ENCODE measurements around the gene PARG.
"Not testable (repeated sequence)": the region's sequence is repeated elsewhere in the genome, so short reads cannot be mapped to it uniquely, and the experiment has no call there.

The PARG gene

DNA sequence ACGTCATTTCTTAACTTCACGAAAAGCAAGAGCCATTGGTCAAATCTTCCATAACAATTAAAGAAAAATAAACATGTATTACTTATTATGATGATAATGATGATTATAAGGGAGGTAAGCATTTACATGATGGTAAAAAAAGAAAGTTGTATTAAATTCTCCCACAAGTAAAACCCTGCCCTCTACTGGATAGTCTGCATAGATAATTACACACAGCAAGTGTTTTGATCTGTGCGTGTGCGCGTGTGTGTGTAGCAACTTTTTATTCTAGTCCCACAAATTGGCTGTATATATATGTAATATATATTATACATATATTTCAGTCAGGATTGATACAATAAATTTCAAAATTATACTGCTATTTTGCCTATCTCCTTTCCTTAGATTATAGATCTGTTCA, 51.8 kb downstream of the PARG start:
- not testable (repeated sequence) for H3K4me1 ChIP-seq (ENCODE audit: insufficient read depth, low read length); H3K27me3 ChIP-seq (ENCODE audit: insufficient read depth, low read length, poor library complexity); H3K4me2 ChIP-seq (ENCODE audit: insufficient read depth, low read length); DNase-seq; H3K4me3 ChIP-seq (ENCODE audit: low read depth in 1 of 2, low read length in 2 of 2); H3K27ac ChIP-seq (ENCODE audit: low read length); H3K9ac ChIP-seq (ENCODE audit: low read depth, low read length); H3K79me2 ChIP-seq (ENCODE audit: insufficient read depth, low read length); H3K36me3 ChIP-seq (ENCODE audit: insufficient read depth, low read length); ATAC-seq (ENCODE audit: insufficient read depth, low read depth); H3K9me3 ChIP-seq (ENCODE audit: insufficient read depth, low read length, severe bottlenecking); H4K20me1 ChIP-seq (ENCODE audit: insufficient read depth, low read length); H2AFZ ChIP-seq (ENCODE audit: low read depth, low read length)

DNA sequence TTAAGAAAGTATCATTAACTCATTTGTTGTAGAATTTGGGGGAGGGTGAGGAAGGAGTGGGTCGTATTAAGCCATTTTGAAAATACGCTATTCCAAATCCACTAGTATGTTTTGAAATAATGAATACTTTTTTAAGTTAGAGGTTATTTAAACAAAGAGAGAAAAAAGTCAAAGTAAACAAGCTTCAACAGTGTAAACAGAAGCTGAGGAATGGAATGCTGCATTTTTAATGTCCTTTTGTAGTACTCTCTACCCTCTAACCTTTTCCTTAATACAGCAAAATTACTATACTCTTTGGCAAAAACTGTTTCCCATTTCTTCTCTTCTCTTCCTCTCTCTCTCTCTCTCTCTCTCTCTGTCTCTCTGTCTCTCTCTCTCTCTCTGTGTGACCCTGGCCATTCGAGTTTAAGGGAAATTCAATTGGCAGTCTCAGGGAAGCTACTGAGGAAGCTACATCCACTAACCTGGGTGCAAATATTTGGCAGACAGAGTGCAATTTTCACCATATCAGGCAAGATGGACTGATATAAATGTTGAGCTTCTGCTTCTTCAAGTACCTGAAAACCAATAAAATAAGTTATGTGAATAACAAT, 57.0 kb downstream of the PARG start:
- not testable (repeated sequence) for H2AFZ ChIP-seq (ENCODE audit: low read depth, low read length); H3K79me2 ChIP-seq (ENCODE audit: insufficient read depth, low read length); H3K36me3 ChIP-seq (ENCODE audit: insufficient read depth, low read length); H3K27ac ChIP-seq (ENCODE audit: low read length); H3K9me3 ChIP-seq (ENCODE audit: insufficient read depth, low read length, severe bottlenecking); H3K9ac ChIP-seq (ENCODE audit: low read depth, low read length); ATAC-seq (ENCODE audit: insufficient read depth, low read depth); H3K4me2 ChIP-seq (ENCODE audit: insufficient read depth, low read length); H4K20me1 ChIP-seq (ENCODE audit: insufficient read depth, low read length); DNase-seq; H3K4me3 ChIP-seq (ENCODE audit: low read depth in 1 of 2, low read length in 2 of 2); H3K27me3 ChIP-seq (ENCODE audit: insufficient read depth, low read length, poor library complexity); H3K4me1 ChIP-seq (ENCODE audit: insufficient read depth, low read length)

GRCh38 chr10:49883852-49884251, 58.0 kb downstream of the PARG start:
- not testable (repeated sequence) for H3K4me1 ChIP-seq (ENCODE audit: insufficient read depth, low read length); H3K27ac ChIP-seq (ENCODE audit: low read length); ATAC-seq (ENCODE audit: insufficient read depth, low read depth); DNase-seq; H3K4me3 ChIP-seq (ENCODE audit: low read depth in 1 of 2, low read length in 2 of 2); H3K9me3 ChIP-seq (ENCODE audit: insufficient read depth, low read length, severe bottlenecking); H4K20me1 ChIP-seq (ENCODE audit: insufficient read depth, low read length); H3K9ac ChIP-seq (ENCODE audit: low read depth, low read length); H3K27me3 ChIP-seq (ENCODE audit: insufficient read depth, low read length, poor library complexity); H3K36me3 ChIP-seq (ENCODE audit: insufficient read depth, low read length); H3K79me2 ChIP-seq (ENCODE audit: insufficient read depth, low read length); H3K4me2 ChIP-seq (ENCODE audit: insufficient read depth, low read length); H2AFZ ChIP-seq (ENCODE audit: low read depth, low read length)

DNA sequence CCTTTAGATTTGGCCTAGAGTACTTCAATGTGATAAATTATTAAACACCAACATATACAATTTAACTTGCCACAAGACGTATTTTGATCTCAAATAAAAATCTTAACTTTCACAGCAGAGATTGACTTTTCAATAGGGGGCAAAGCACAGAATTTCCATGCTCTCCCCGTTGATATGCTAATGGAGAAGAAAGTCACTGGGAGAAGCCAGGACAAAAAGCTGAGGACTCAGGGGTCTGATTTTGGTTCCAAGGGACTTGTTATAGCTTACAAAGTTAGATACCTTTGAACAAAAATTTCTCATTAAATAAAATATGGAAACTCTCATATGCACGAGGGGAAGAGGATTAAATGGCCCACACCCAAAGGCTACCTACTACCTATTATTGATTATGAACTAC, 59.5 kb downstream of the PARG start:
- H3K9ac ChIP-seq (ENCODE audit: low read depth, low read length); ATAC-seq (ENCODE audit: insufficient read depth, low read depth); H3K27ac ChIP-seq (ENCODE audit: low read length): not testable (repeated sequence)

DNA sequence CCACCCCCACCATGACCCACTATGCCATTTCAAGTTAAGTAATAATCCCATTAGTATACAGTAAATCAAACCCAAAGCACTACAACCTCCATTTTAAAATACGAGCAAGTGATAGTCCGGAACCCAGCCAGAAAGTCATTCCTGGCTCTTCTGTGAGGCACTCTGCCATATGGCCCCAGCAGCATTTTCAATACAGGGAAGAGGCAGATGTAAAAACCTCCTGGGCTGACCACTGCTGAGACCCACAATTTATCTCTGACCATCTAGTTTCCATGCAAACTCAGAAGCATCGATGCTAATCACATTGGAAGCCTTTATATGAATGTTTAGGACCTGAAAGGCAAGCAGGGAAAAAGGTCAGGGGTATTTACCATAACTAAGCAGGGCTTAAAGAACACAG, 69.1 kb downstream of the PARG start:
- not testable (repeated sequence) for ATAC-seq (ENCODE audit: insufficient read depth, low read depth); H3K27me3 ChIP-seq (ENCODE audit: insufficient read depth, low read length, poor library complexity); H3K4me3 ChIP-seq (ENCODE audit: low read depth in 1 of 2, low read length in 2 of 2); H2AFZ ChIP-seq (ENCODE audit: low read depth, low read length); H3K36me3 ChIP-seq (ENCODE audit: insufficient read depth, low read length); H3K9me3 ChIP-seq (ENCODE audit: insufficient read depth, low read length, severe bottlenecking); H3K4me1 ChIP-seq (ENCODE audit: insufficient read depth, low read length); H3K79me2 ChIP-seq (ENCODE audit: insufficient read depth, low read length); DNase-seq; H4K20me1 ChIP-seq (ENCODE audit: insufficient read depth, low read length); H3K27ac ChIP-seq (ENCODE audit: low read length); H3K4me2 ChIP-seq (ENCODE audit: insufficient read depth, low read length); H3K9ac ChIP-seq (ENCODE audit: low read depth, low read length)

More for the DNA sequence above, 59.5 kb downstream of the PARG start:
- not testable (repeated sequence) for H3K9me3 ChIP-seq (ENCODE audit: insufficient read depth, low read length, severe bottlenecking); H4K20me1 ChIP-seq (ENCODE audit: insufficient read depth, low read length); H3K4me2 ChIP-seq (ENCODE audit: insufficient read depth, low read length); H3K36me3 ChIP-seq (ENCODE audit: insufficient read depth, low read length); H3K4me3 ChIP-seq (ENCODE audit: low read depth in 1 of 2, low read length in 2 of 2); H3K79me2 ChIP-seq (ENCODE audit: insufficient read depth, low read length); H3K4me1 ChIP-seq (ENCODE audit: insufficient read depth, low read length); DNase-seq; H3K27me3 ChIP-seq (ENCODE audit: insufficient read depth, low read length, poor library complexity); H2AFZ ChIP-seq (ENCODE audit: low read depth, low read length)

DNA sequence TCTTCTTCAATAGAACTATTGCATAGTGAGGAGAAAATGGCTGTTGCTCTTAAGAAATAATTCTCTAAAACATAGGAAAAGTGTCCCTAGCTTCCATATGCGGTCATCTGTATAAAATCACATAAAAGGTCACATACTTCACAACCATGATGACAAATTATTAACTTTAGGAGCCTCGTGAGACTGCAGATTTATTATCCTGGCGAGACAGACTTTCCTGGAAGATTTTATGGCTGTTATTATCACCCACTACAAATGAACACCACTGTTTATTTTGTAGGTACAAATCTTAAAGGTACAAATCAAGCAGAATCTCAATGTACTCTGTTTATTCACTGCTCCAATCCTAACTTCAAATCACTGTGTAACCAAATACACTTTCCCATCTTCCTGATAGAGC, 70.4 kb downstream of the PARG start:
- not testable (repeated sequence) for H3K4me2 ChIP-seq (ENCODE audit: insufficient read depth, low read length); H3K36me3 ChIP-seq (ENCODE audit: insufficient read depth, low read length); H3K79me2 ChIP-seq (ENCODE audit: insufficient read depth, low read length); H3K4me1 ChIP-seq (ENCODE audit: insufficient read depth, low read length); H3K4me3 ChIP-seq (ENCODE audit: low read depth in 1 of 2, low read length in 2 of 2); H2AFZ ChIP-seq (ENCODE audit: low read depth, low read length); DNase-seq; ATAC-seq (ENCODE audit: insufficient read depth, low read depth); H3K9ac ChIP-seq (ENCODE audit: low read depth, low read length); H3K9me3 ChIP-seq (ENCODE audit: insufficient read depth, low read length, severe bottlenecking); H3K27me3 ChIP-seq (ENCODE audit: insufficient read depth, low read length, poor library complexity); H3K27ac ChIP-seq (ENCODE audit: low read length); H4K20me1 ChIP-seq (ENCODE audit: insufficient read depth, low read length)

- not testable (repeated sequence) for H3K9me3 ChIP-seq (ENCODE audit: insufficient read depth, low read length, severe bottlenecking); H3K27ac ChIP-seq (ENCODE audit: low read length); H3K36me3 ChIP-seq (ENCODE audit: insufficient read depth, low read length); H3K79me2 ChIP-seq (ENCODE audit: insufficient read depth, low read length); H3K4me3 ChIP-seq (ENCODE audit: low read depth in 1 of 2, low read length in 2 of 2); H4K20me1 ChIP-seq (ENCODE audit: insufficient read depth, low read length); H2AFZ ChIP-seq (ENCODE audit: low read depth, low read length); H3K27me3 ChIP-seq (ENCODE audit: insufficient read depth, low read length, poor library complexity); H3K4me1 ChIP-seq (ENCODE audit: insufficient read depth, low read length); H3K9ac ChIP-seq (ENCODE audit: low read depth, low read length); DNase-seq; H3K4me2 ChIP-seq (ENCODE audit: insufficient read depth, low read length); ATAC-seq (ENCODE audit: insufficient read depth, low read depth)
These were observed 81.9 kb downstream of the PARG start for GRCh38 chr10:49859933-49860332.

DNA sequence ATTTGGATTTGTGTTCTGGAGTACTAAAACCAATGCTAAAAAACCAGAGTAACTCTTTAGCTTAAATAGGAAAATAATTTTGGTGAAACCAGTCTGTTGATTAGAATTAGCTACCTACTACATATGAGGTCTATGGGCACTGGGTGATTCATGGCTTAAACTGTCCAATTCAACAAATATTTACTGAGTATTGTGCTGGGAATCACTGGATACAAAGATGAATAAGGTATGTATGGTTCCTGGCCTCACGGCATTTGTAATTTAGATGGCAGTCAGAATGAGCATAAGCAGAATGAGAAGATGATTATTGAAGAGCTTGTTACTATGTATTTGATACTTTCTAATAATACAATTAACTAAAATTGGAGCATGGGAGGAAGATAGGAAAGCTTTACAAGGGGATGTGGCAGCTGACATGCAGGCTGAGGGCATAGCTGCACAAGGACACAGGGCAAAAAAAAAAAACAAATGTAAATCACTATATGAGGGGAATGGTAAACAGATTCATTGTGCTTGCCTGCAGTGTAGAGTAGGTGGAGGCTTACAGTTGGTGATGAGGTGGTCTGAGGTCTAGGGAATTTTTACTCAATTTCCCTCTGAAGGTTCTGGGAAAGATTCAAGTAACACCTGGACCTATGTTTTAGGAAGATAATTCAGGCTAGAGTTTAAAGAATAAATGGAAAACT, 83.0 kb downstream of the PARG start:
- H3K36me3 ChIP-seq (ENCODE audit: insufficient read depth, low read length); DNase-seq; H3K4me3 ChIP-seq (ENCODE audit: low read depth in 1 of 2, low read length in 2 of 2); H3K27me3 ChIP-seq (ENCODE audit: insufficient read depth, low read length, poor library complexity); H4K20me1 ChIP-seq (ENCODE audit: insufficient read depth, low read length); H2AFZ ChIP-seq (ENCODE audit: low read depth, low read length); H3K79me2 ChIP-seq (ENCODE audit: insufficient read depth, low read length); H3K9me3 ChIP-seq (ENCODE audit: insufficient read depth, low read length, severe bottlenecking); H3K4me2 ChIP-seq (ENCODE audit: insufficient read depth, low read length); H3K4me1 ChIP-seq (ENCODE audit: insufficient read depth, low read length); H3K27ac ChIP-seq (ENCODE audit: low read length); ATAC-seq (ENCODE audit: insufficient read depth, low read depth); H3K9ac ChIP-seq (ENCODE audit: low read depth, low read length): not testable (repeated sequence)
